OCI-LY3 (cell line): ENCODE measurements around the gene SHMT1.

ENCODE experiments used
- EZH2phosphoT487 ChIP-seq: fragments of 200-600 bp; shearing (Covaris generic); IDR thresholded peaks from 2 replicates; pipeline ENCODE4 v1.6.1; 2018; ENCODE audit warnings: antibody characterized with exemption, mixed run types, low read depth
- TF ChIP-seq, protein P1 (sequence below): fragments of 200-600, 300-600 bp; sonication (generic); IDR thresholded peaks from 2 replicates; pipeline ENCODE4 v1.5.1; 2014; ENCODE audit warnings: antibody characterized with exemption, low read length, low read depth

DNA sequence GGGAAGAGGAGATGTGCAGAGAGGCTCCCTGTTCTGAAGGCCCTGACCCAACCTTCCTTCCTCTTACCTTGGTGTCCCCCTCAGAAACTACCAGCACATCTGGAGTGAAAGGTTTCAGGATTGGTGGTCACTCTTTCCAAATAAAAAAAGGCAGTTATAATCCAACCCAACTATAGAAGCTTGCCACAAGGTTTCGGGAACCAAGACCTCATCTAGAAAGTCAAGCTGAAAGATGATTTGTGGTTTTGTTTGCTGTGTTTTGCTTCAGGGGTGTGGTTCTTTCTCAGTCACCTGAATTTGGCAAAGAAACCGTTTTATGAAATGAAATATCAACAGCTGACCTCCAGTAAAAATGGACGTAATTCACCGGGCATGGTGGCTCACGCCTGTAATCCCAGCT, 19.3 kb downstream of the SHMT1 start:
- TF ChIP-seq, protein P1, sequence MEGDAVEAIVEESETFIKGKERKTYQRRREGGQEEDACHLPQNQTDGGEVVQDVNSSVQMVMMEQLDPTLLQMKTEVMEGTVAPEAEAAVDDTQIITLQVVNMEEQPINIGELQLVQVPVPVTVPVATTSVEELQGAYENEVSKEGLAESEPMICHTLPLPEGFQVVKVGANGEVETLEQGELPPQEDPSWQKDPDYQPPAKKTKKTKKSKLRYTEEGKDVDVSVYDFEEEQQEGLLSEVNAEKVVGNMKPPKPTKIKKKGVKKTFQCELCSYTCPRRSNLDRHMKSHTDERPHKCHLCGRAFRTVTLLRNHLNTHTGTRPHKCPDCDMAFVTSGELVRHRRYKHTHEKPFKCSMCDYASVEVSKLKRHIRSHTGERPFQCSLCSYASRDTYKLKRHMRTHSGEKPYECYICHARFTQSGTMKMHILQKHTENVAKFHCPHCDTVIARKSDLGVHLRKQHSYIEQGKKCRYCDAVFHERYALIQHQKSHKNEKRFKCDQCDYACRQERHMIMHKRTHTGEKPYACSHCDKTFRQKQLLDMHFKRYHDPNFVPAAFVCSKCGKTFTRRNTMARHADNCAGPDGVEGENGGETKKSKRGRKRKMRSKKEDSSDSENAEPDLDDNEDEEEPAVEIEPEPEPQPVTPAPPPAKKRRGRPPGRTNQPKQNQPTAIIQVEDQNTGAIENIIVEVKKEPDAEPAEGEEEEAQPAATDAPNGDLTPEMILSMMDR = no peak
- TF ChIP-seq EZH2phosphoT487 = no peak
